Measurements from ENCODE around the gene MYH14.

MYH14 gene

DNA sequence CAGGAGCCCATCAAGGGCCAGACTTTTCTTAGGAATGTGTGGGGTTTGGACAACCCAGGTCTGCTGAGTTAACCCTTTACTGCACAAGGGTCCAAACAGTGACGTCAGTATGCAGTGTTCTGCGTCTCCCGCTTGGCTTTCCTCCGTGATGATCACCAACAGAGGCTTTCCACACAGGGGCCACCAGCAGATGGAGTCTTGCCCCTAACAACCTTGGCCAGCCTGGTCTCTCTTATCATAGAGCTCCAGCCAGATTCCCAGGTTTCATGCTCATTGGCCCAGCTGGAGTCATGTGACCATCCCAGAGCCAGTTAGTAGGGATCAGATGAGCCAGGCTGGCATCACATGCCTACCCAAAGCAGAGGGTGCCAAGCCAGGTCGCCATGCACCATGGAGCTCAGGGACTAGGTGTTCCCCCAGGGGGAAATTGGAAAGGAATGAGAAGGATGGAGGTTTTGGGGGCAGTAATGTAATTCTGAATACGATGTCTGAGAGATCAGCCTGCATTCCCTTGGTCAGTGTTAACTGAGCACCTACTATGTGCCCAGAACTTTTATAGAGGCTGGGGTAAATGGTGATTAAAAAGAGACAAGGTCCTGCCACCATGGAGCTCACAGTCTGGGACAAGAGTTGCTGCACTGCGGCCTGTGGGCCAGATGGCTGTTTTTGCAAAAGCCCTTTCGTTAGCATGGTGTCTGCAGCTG is 61.2 kb downstream of the MYH14 start:
- no peak for DNase-seq

DNA sequence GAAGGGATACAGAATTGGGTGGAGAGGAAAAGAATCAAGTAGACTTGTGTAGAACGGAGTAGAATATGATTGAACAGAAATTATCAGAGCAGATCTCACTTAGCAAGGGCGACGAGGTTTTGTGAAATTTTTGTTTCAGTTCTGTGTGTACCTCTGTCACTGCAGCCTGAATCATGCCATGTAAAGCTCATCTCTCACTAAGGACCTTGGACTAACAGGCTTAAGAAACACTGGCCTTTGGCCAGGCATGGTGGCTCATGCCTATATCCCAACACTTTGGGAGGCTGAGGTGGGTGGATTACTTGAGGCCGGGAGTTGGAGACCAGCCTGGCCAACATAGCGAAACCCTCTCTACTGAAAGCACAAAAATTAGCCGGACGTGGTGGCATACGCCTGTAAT is 62.6 kb downstream of the MYH14 start:
- no peak for DNase-seq

DNA sequence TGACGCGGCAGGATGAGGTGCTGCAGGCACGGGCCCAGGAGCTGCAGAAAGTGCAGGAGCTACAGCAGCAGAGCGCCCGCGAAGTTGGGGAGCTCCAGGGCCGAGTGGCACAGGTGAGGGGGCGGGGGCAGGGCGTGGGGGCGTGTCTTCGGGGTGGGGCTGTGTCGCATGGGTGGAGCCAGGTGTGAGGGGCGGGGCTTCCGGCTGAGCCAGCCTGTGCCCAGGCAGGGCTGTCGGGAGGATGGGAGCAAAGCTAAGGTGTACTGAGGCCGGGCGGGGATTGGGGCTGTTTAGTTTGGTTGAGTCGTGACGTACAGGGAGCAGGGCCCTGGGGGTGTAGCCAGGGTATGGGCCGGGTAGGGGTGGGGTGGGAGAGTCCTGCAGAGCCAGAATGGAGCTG is 63.5 kb downstream of the MYH14 start:
- no peak for DNase-seq

DNA sequence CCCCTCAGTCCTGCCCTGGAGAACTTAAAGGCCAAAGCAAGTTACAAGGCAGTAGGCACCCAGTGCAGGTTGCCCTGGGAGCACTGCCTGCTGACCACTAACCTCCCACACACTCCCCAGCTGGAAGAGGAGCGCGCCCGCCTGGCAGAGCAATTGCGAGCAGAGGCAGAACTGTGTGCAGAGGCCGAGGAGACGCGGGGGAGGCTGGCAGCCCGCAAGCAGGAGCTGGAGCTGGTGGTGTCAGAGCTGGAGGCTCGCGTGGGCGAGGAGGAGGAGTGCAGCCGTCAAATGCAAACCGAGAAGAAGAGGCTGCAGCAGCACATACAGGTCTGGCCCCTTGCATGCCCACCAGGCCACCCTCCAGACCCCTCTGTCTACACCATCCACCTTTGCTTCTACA is 64.6 kb downstream of the MYH14 start:
- no peak for DNase-seq

DNA sequence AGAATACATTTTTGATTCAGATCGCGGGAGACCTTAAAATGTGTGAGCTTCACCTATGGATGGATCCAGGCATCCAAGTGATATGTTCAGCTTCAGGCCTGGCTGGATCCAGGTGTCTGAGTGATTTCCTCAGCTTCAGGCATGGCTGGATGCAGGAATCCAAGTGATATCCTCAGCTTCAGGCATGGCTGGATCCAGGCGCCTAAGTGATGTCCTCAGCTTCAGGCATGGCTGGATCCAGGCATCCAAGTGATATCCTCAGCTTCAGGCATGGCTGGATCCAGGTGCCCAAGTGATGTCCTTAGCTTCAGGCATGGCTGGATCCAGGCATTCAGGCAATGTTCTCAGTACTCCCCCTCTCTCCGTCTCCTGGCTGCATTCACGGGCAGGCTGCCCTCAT is 65.1 kb downstream of the MYH14 start:
- DNase-seq, result no peak

DNA sequence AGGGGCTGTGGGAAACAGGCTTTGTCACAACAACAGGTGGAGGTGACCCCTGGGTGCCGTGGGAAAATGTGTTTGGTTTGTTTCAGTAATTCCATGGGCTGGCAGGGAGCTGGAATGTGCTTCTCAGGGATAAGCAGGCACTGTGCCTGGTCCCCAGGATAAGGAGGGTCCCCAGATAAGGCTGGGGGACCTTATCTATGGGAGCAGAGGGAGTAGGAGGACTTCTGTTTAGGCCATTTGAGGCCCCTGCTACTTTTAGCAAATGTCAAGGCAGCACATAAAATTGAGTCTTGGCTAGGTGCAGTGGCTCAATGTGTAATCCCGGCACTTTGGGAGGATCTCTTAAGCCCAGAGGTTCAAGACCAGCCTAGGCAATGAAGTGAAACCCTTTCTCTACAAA is 66.2 kb downstream of the MYH14 start:
- no peak for DNase-seq

DNA sequence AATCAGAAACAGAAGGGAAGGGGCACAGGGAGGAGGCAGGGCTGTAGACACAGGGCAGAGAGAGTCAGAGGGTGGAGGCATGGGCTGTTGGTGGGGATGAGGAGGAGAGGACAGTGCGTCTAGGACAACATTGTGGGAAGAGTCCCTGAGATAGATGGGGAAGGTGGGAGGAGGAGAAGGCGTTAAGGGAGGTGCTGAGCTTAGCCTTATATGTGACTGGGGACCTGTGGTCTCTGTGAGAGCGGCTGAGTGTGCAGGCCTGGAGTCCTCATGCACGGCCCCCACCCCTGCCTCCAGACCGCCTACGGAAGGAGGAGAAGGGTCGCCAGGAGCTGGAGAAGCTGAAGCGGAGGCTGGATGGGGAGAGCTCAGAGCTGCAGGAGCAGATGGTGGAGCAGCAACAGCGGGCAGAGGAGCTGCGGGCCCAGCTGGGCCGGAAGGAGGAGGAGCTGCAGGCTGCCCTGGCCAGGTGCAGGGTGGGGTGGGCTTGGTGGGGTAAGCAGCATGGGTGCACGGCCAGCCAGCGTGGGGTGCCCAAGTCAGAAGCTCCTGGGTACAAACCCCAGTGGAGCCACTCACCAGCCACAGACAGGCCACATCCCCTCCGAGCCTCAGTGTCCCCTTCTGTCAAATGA is 69.0 kb downstream of the MYH14 start:
- DNase-seq, result no peak

DNA sequence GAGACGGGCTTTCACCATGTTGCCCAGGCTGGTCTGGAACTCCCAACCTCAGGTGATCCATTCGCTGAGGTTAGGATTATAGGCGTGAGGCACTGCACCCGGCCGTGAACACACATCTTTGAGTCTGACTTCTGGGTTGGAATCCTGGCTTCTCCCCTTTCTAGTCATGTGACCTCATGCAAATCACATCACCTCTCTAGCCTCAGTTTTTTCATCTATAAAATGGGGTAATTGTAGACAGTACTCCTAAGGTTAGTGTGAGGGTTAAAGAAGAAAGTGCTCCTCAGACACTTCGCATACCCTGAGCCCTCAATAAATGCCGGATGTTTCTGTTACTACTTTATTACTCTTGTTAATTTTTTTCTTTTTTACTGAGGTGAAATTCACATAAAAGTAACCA is 70.4 kb downstream of the MYH14 start:
- no peak for DNase-seq

DNA sequence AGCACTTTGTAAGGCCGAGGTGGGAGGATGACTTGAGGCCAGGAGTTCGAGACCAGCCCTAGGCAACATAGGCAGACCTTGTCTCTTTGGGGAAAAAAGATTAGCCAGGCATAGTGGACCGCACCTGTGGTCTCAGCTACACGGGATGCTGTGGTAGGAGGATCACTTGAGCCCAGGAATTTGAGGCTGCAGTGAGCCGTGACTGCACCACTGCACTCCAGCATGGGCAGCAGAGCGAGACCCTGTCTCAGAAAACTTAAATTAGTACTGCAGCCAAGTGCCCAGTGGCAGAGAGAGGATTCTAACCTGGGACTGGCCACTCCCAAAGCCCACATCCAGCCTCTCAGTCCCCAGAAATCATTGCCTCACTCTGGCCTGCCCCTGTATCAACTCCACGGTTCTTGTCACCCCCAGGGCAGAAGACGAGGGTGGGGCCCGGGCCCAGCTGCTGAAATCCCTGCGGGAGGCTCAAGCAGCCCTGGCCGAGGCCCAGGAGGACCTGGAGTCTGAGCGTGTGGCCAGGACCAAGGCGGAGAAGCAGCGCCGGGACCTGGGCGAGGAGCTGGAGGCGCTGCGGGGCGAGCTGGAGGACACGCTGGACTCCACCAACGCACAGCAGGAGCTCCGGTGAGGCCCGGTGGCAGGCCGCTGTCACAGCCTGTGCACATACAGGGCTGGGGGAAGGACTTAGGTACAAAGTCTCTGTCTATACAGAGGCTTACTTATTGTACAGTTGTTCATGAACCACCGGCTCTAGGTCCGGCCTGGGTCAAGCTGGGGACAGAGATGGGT is 72.4 kb downstream of the MYH14 start:
- DNase-seq, result no peak

DNA sequence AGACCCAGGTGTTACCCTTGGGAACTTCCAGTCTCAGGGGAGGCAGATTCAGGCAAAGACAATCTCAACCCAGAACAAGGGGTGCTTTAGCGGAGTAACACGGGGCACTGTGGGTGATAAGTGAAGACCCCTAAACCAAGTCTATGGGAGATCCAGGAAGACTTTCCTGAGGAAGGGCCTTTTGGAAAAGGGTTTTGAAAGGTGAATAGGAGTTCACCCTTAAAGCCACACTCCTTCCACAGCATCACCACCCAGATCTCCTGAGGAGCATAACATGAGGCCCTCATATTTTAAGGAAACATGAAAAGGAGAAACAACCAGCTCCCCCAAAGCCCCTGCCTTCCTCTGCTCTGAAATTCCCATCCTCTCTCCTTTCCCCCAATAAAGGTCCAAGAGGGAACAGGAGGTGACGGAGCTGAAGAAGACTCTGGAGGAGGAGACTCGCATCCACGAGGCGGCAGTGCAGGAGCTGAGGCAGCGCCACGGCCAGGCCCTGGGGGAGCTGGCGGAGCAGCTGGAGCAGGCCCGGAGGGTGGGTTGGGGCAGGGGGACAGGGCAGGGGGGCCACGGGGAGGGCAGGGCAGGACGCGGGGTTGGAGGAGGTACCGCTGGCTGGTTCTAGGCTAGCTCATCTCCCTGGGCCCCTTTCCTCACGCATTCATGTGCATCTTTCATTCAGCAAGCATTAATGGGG is 73.1 kb downstream of the MYH14 start:
- no peak for DNase-seq

DNA sequence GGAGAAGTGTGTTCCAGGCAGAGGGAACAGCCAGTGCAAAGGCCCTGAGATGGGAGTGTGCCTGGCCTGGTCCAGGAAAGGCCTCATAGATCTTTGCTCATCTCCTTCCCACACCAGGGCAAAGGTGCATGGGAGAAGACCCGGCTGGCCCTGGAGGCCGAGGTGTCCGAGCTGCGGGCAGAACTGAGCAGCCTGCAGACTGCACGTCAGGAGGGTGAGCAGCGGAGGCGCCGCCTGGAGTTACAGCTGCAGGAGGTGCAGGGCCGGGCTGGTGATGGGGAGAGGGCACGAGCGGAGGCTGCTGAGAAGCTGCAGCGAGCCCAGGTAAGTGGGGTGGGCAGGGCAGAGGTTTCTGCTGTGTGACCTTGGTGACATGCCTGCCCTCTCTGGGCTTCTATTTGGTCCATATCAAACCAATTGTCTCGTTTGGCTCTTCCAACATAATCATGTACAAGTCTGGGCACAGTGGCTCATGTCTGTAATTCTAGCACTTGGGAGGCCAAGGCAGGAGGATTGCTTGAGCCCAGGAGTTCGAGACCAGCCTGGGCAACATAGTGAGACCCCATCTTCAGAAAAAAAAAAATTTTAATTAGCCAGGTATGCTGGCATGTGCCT is 74.7 kb downstream of the MYH14 start:
- DNase-seq, result no peak

DNA sequence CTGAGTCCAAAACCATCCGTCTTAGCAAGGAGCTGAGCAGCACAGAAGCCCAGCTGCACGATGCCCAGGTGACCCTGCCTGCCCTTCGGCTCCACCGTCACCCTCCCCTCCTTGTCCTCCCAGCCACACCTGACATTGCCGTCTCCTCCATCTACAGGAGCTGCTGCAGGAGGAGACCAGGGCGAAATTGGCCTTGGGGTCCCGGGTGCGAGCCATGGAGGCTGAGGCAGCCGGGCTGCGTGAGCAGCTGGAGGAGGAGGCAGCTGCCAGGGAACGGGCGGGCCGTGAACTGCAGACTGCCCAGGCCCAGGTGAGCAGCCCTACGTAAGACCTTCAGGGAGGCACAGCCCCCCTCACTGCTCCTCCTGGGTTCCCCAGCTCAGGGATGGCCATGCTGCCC is 76.7 kb downstream of the MYH14 start:
- no peak for DNase-seq

DNA sequence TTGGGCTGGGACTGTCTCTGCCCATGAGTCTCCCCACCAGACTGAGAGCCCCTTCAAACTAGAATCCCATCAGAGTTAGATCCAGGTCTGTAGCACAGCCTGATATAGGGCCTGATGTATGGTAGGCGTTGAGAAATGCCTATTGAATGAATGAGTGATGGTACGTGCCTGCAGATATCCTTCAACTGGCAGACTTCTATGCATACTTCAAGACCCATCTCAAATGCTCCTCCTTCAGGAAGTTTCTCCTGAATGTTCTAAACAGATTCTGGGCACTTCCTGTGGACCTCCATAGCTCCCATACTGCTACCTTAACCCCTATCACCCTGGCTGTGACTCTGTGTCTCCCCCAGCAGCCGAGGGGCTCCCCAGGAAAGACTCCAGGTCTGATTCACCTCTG is 77.6 kb downstream of the MYH14 start:
- DNase-seq, result no peak

DNA sequence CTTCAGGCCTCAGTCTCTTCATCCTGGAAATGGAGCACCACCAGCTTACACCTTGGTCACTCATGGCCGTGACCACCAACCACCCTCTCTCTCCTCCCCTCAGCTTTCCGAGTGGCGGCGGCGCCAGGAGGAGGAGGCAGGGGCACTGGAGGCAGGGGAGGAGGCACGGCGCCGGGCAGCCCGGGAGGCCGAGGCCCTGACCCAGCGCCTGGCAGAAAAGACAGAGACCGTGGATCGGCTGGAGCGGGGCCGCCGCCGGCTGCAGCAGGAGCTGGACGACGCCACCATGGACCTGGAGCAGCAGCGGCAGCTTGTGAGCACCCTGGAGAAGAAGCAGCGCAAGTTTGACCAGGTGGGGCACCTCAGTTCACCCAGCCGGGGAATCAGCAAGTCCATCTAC is 78.1 kb downstream of the MYH14 start:
- DNase-seq, result no peak

DNA sequence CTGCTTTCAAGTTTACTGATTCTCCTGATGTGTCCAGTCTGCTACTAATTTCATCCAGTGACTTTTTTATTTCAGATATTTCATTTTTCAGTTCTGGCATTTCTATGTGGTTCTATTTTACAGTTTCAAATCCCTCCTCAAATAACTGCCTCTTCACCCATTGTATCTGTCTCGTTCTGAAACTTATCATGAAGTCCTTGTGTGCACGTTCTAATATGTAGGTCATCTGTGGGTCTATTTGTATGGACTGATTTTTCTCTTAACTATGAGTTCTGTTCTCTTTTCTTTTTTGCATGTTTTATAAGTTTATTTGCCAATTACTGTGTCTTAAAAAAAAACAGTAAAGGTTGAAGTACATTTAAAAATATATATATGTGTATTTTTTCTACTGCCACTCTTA is 82.4 kb downstream of the MYH14 start:
- DNase-seq, result no peak

DNA sequence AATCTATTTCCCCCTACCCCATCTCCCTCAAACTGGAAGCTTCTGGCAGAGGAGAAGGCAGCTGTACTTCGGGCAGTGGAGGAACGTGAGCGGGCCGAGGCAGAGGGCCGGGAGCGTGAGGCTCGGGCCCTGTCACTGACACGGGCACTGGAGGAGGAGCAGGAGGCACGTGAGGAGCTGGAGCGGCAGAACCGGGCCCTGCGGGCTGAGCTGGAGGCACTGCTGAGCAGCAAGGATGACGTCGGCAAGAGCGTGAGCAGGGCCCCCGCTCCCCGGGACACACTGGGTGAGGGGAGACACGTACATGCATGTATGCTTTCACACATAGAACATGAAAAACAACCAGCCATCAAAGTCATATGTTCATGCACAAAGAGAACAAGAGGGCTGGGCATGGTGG is 83.0 kb downstream of the MYH14 start:
- no peak for DNase-seq

DNA sequence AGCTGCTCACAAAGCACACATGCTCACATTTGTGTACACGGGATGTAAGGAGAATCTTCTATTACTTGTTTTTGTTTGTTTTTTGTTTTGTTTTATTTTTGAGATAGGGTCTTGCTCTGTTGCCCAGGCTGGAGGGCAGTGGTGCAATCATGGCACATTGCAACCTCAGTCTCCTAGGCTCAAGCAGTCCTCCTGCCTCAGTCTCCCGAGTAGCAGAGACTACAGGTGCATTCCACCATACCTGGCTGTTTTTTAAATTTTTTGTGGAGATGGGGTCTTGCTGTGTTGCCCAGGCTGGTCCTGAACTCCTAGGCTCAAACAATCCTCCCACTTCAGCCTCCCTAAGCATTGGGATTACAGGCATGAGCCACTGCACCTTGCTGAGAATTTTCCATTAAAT is 83.9 kb downstream of the MYH14 start:
- no peak for DNase-seq

DNA sequence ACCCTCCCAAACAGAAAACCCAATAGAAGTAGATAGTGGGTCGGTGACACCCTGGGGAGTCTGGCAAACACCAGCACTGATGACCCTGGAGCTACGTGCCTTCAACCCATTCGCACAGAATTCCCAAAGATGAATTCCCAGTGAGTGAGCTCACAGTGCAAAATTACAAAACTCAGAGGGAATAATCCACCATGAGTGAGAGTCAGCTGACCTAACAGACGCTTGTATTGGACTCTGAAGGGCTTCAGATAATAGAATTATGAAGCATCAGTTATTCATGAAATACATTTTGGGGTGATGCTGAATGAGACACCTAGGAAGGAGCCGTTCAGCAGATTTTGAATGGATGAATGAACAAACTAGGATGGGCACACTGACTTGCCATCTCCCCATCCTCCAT is 85.5 kb downstream of the MYH14 start:
- no peak for DNase-seq

DNA sequence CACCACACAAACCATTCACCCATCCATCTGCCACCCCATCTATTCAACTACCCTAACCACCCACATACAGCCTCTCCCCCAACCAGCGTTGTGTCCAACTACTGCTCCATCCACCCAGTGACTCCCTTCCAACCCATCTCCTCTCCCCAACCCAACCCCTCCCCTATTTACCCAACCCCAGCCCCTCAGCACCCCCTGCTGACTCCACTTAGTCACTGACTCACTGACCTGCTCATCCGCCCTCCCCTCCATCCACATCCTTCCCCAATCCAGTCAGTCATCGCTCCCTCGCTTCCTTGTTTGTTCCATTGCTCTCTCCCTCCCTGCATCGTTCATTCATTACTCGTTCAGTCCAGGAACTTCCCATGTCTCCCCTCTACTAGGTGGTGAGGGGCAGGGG is 86.6 kb downstream of the MYH14 start:
- no peak for DNase-seq

DNA sequence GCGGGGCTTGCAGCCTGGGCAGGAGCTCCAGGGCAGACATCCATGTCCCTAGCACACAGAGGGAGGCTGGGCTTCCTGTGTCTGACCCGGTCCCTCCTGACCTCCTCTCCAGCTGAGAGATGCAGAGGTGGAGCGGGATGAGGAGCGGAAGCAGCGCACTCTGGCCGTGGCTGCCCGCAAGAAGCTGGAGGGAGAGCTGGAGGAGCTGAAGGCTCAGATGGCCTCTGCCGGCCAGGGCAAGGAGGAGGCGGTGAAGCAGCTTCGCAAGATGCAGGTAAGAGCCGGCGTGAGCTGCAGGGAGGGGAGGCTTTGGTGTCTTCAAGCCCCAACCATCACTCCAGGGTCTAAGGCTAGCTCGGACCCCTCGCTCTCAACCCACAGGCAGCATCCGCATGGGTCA is 87.4 kb downstream of the MYH14 start:
- DNase-seq, result no peak

DNA sequence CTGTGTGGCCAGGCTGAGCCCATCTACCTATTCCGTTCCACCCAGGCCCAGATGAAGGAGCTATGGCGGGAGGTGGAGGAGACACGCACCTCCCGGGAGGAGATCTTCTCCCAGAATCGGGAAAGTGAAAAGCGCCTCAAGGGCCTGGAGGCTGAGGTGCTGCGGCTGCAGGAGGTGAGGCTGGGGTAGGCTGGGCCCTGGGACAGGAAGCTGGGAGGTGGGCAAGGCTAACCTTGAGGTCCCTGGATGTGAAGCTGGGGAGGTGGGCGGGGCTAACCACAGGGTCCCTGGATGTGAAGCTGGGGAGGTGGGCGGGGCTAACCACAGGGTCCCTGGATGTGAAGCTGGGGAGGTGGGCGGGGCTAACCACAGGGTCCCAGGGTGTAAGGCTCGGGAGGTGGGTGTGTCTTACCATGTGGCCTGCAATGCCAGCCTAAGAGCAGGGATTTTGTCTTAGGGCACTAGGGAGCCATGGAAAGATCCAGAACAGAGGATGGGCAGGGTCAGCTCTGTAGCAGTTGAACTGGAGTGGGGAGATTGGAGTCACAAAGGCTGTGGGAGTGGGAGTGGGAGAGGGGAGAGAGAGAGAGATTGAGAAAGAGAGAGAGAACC is 88.9 kb downstream of the MYH14 start:
- DNase-seq, result no peak

DNA sequence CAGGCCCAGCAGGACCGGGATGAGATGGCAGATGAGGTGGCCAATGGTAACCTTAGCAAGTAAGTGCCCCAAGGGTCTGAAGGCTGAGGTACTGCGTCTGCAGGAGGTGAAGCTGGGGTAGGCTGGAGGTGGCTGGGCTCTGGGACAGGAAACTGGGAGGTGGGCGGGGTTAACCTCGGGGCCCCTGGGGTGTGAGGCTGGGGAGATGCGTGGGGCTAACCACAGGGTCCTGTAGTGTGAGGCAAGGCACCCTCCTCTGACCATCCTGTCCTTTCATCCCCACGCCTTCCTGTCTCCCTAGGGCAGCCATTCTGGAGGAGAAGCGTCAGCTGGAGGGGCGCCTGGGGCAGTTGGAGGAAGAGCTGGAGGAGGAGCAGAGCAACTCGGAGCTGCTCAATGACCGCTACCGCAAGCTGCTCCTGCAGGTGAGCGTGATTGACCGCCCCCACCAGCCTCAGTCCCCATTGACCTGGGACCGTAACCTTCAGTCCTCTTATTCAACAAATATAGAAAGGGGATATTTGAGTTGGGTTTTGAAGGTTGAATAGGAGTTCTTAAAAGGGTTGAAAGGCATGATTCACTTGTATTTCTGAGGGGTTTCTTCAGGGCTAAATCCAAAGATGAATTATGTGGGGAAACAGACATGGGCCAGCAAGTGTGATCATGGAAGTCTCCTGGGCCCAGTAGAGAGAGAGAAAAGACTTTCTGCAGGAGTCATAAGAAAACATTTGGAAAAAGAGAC is 90.0 kb downstream of the MYH14 start:
- DNase-seq, result no peak

Measured in NCI-H1092 (cell line).